Stomach smooth muscle (tissue), 2 donors: ENCODE data around the gene SNX18.

ENCODE experiments used
- H3K27ac ChIP-seq: one replicate; pipeline ENCODE4 v1.7.0; 2013; ENCODE audit warnings: mild to moderate bottlenecking, low read length, inconsistent platforms
- H3K27me3 ChIP-seq, 2 donors: one replicate each; pipeline ENCODE4 v1.7.0; 2013; ENCODE audit warnings: low read length in 2 of 2; ENCODE audit not compliant: insufficient read depth in 2 of 2, control insufficient read depth in 1 of 2
- H3K36me3 ChIP-seq, 2 donors: one replicate each; pipeline ENCODE4 v1.7.0; 2013; ENCODE audit warnings: low read length in 2 of 2; ENCODE audit not compliant: control insufficient read depth in 2 of 2, insufficient read depth in 2 of 2
- H3K4me1 ChIP-seq: one replicate; pipeline ENCODE4 v1.7.0; 2013; ENCODE audit warnings: low read length; ENCODE audit not compliant: control insufficient read depth, insufficient read depth
- H3K4me3 ChIP-seq, 2 donors: one replicate each; pipeline ENCODE4 v1.7.0; 2013; ENCODE audit warnings: low read length in 2 of 2
- H3K9ac ChIP-seq, 2 donors: one replicate each; pipeline ENCODE4 v1.7.0; 2013; ENCODE audit warnings: low read length in 2 of 2, mild to moderate bottlenecking in 1 of 2
- H3K9me3 ChIP-seq, 2 donors: one replicate each; pipeline ENCODE4 v1.7.0; 2013; ENCODE audit warnings: low read length in 2 of 2; ENCODE audit not compliant: control insufficient read depth in 2 of 2
- donor health status: healthy.
- donor health status: Pancreatic carcinoma.

The SNX18 gene

DNA sequence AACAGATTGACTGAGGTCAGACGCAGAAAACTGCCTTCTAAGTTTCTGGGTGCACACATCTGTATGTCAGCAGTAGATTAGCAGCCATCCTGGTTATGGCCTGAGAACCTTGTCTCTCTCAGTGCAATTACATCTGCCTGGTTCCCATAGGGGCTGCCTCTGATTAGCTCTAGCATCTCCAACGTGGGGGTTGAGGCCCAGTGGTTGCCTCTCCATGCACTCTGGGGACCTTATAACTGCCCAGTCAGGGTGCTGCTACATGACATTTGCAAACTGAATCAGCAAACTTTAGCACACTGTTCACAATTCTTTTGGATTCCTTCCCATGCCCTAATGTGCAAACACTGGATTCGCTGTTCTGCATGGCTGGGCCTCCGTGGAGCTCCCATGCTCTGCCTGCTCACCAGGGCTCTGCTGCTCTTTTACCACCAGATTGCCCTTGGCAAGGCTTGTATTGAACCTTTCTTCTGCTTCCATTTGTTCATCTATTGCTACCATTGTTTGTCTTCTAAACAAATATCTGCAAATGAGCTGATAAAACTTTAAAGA is 36.2 kb downstream of the SNX18 start:
- Histone ChIP-seq H3K4me1 (no peaks in the 10 kb centered on the region), H3K4me3 (no peak overlapping the region), H3K36me3 (peaks cover 0 to 6% of the 10 kb centered on the region in 2 donors), H3K27me3 (no peaks in the 10 kb centered on the region), H3K9me3 (no peaks in the 10 kb centered on the region), H3K27ac (no peak overlapping the region), H3K9ac (no peak overlapping the region)

DNA sequence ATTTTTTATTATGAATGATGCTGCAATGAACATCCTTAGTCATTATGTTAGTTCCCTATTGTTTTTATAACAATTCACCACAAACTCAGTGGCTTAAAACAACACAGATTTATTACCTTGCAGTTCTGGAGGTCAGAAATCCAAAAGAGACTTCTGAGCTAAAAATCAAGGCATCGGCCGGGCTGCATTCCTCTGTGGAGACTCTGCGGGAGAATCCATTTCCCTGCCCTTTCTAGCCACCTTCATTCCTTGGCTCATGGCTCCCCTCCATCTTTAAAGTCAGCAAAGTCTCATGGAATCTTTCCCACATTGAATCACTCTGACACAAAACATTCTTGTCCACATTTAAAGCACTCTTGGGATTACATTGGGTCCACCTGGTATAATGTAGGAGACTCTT is 38.6 kb downstream of the SNX18 start:
- H3K36me3 ChIP-seq, result peaks cover 0 to 3% of the 10 kb centered on the region in 2 donors
- H3K27me3 ChIP-seq, result no peaks in the 10 kb centered on the region
- H3K4me3 ChIP-seq, result no peak overlapping the region
- no peaks in the 10 kb centered on the region for H3K4me1 ChIP-seq
- no peaks in the 10 kb centered on the region for H3K9me3 ChIP-seq
- H3K27ac ChIP-seq, result no peak overlapping the region
- no peak overlapping the region for H3K9ac ChIP-seq

DNA sequence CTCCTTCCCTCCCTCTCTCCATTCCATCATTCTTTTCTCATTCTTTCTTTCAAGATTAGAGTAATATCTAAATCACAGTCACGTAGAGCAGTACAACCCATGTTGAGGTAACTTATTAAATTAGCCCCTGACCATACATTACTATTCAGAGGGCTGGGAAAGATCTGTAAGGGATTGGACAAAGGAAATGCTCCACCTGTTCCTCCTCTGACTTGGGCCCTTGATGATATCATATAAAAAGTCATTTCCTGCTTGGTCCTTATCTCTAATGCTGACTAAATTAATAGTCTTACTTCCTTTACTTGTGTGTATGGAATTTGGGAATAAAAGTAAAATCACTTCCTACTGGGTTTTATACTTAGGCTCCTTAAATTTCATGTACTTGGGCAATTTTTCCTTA is 40.8 kb downstream of the SNX18 start:
- Histone ChIP-seq H3K9me3 (no peaks in the 10 kb centered on the region), H3K36me3 (no peaks in the 10 kb centered on the region), H3K9ac (no peak overlapping the region), H3K4me3 (no peak overlapping the region), H3K27ac (no peak overlapping the region), H3K27me3 (no peaks in the 10 kb centered on the region), H3K4me1 (no peaks in the 10 kb centered on the region)

DNA sequence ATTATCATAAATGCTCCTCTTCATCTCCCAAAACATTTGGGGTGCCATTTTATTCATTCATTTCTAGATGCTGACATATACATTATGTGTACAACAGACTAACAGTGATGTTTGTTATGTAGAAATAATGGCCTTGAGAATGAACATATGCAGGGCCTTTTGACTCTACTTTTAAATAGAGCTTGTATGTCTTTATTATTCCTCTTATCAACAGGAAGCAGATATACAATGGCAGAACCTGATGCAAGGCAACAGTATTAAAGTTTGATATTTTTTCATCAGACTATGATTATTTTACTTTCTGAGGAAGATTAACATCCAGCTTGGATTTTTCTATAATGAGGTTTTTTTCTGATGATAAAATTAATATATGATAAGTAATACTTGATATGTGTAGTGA is 44.1 kb downstream of the SNX18 start:
- no peaks in the 10 kb centered on the region for H3K4me1 ChIP-seq
- H3K27ac ChIP-seq, result no peak overlapping the region
- H3K27me3 ChIP-seq, result no peaks in the 10 kb centered on the region
- no peaks in the 10 kb centered on the region for H3K36me3 ChIP-seq
- H3K9me3 ChIP-seq, result no peaks in the 10 kb centered on the region
- no peak overlapping the region for H3K4me3 ChIP-seq
- no peak overlapping the region for H3K9ac ChIP-seq

DNA sequence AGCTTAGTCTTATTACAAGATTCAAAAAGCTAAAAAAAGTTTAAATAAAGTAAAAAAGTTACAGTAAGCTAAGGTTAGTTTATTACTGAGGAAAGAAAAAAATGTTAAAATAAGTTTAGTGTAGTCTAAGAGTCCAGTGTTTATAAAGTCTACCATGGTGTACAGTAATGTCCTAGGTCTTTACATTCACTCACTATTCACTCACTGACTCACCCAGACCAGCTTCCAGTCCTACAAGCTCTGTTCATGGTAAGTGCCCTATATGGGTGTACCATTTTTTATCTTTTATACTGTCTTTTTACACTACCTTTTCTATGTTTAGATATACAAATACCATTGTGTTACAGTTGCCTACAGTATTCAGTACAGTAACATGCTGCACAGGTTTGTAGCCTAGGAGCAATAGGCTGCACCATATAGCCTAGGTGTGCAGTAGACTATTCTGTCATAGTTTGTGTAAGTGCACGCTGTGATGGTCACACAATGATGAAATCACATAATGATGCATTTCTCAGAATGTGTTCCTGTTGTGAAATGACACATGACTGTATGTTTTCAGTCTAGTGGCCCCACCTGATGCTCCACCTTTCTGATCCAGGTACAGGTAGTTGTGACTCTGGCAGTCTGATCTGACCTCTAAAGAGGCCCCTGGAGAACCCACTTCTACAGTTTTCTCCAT is 45.7 kb downstream of the SNX18 start:
- Histone ChIP-seq H3K27me3 (no peaks in the 10 kb centered on the region), H3K9me3 (no peaks in the 10 kb centered on the region), H3K4me1 (no peaks in the 10 kb centered on the region), H3K4me3 (no peak overlapping the region), H3K36me3 (no peaks in the 10 kb centered on the region), H3K27ac (no peak overlapping the region), H3K9ac (no peak overlapping the region)

DNA sequence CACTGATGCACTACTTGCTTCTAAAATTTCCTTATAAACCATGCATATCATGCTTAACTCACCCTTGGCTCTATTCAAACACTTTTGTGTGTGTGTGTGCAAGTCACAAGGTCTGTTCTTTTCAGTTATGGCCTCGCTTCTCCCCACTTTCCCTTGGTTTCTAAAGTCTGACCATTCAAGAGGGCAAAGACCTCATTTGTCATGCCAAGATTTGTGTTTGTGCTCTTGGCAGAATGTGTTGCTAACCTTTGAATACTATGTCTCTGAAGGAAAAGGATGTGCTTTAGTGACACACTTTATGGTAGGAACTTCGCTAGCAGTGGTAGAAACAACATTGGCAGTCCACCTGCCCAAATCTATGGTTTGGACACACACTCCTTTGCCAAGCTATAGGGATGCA is 50.4 kb downstream of the SNX18 start:
- H3K27ac ChIP-seq, result no peak overlapping the region
- H3K36me3 ChIP-seq, result no peaks in the 10 kb centered on the region
- no peaks in the 10 kb centered on the region for H3K9me3 ChIP-seq
- H3K4me1 ChIP-seq, result peaks cover 6% of the 10 kb centered on the region
- H3K9ac ChIP-seq, result no peak overlapping the region
- H3K4me3 ChIP-seq, result no peak overlapping the region
- H3K27me3 ChIP-seq, result no peaks in the 10 kb centered on the region

DNA sequence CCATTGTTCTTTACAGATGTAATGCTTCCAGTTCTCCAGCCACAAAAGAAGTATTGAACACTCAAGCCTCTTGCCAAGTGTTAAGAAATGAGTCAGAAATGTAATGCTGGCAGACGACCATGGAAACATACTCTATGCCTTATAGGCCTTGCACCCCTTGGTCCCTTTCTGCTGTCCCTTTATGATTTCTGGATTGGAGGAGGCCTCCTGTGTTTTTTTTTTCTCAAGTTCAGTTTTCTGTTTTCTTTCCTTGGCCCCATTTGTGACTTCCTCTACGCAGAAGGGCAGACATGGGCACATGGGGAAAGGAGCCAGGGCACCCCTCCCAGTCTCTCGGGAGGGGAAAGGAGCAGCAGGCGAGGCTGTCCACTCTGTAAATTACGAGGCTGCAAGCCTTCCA is 53.4 kb downstream of the SNX18 start:
- Histone ChIP-seq H3K4me1 (peaks cover 6% of the 10 kb centered on the region), H3K27me3 (no peaks in the 10 kb centered on the region), H3K27ac (no peak overlapping the region), H3K9me3 (no peaks in the 10 kb centered on the region), H3K36me3 (no peaks in the 10 kb centered on the region), H3K4me3 (no peak overlapping the region), H3K9ac (no peak overlapping the region)

DNA sequence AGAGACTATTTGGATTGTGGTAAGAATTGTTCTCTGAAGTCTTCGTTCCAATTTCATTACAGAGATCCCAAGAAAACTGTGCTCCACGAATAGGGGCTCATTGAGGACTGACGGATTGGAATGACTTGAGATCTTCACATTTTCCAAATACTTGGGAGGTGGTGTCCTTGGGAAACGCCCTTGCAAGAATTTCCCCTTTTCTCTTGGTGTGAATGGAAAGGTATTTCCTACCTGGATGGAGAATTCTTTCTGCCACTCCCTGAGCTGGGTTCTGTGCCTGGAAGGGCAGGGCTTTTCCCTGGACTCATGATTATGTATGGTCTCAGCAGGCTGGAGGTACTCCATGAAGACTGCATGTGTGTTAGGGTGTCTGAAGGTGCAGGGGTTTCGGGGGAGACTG is 53.9 kb downstream of the SNX18 start:
- H3K4me1 ChIP-seq, result peaks cover 6% of the 10 kb centered on the region
- no peak overlapping the region for H3K27ac ChIP-seq
- H3K9ac ChIP-seq, result no peak overlapping the region
- H3K36me3 ChIP-seq, result no peaks in the 10 kb centered on the region
- no peak overlapping the region for H3K4me3 ChIP-seq
- H3K9me3 ChIP-seq, result no peaks in the 10 kb centered on the region
- no peaks in the 10 kb centered on the region for H3K27me3 ChIP-seq

DNA sequence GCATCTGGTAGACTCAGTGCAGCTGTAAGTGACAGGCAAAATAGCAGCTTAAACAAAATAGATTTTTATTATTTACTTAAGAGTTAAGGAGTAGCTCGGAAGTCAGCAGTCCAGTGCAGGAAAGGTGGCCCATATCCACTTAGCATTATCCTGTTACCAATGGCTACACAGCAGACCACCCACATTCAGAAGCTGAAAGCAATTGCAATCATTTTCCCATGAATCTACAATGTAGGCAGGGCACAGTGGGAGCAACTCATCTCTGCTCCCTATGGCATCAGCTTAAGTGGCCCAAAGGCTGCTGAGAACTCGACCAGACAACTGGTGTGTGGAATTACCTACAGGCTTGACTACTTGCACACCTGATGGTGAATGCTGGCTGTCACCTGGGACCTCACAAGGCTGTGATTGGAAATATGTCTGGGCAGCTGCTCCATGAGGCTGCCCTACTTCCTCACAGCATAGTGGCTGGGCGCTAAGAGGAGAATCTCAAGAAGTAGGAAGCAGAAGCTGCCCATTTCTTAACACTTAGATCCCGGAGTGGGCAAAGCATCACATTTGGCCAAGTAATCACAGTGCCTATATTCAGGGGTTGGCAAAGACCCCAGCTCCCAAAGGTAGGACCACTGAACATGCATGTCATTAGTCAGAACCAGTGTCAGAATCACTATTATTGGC is 56.4 kb downstream of the SNX18 start:
- Histone ChIP-seq H3K9ac (no peak overlapping the region), H3K27ac (no peak overlapping the region), H3K27me3 (no peaks in the 10 kb centered on the region), H3K4me1 (peaks cover 6% of the 10 kb centered on the region), H3K4me3 (no peak overlapping the region), H3K9me3 (no peaks in the 10 kb centered on the region), H3K36me3 (no peaks in the 10 kb centered on the region)

DNA sequence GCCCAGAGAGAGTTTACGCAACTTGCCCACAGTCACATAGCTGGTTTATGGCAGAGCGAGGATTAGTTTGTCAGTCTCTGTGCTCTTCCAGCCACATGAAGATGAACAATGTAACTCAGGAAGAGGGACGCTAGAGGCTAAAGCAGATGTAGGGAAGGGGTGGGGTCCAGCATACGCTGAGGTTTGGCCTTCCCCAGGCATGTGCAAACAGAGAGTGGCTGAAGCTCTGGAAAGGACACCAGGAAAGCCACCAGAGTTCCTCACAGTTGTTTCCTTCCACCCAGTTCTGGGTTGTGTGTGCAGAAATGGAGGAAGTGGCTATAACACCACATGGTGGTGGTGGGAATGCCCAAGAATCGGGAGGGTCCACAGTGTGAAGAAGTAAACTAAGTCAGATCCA is 60.0 kb downstream of the SNX18 start:
- Histone ChIP-seq H3K27ac (no peak overlapping the region), H3K9ac (no peak overlapping the region), H3K36me3 (no peaks in the 10 kb centered on the region), H3K9me3 (no peaks in the 10 kb centered on the region), H3K27me3 (no peaks in the 10 kb centered on the region), H3K4me1 (peaks cover 7% of the 10 kb centered on the region), H3K4me3 (no peak overlapping the region)
